ENCODE results near the gene CPN2.

The CPN2 gene

DNA sequence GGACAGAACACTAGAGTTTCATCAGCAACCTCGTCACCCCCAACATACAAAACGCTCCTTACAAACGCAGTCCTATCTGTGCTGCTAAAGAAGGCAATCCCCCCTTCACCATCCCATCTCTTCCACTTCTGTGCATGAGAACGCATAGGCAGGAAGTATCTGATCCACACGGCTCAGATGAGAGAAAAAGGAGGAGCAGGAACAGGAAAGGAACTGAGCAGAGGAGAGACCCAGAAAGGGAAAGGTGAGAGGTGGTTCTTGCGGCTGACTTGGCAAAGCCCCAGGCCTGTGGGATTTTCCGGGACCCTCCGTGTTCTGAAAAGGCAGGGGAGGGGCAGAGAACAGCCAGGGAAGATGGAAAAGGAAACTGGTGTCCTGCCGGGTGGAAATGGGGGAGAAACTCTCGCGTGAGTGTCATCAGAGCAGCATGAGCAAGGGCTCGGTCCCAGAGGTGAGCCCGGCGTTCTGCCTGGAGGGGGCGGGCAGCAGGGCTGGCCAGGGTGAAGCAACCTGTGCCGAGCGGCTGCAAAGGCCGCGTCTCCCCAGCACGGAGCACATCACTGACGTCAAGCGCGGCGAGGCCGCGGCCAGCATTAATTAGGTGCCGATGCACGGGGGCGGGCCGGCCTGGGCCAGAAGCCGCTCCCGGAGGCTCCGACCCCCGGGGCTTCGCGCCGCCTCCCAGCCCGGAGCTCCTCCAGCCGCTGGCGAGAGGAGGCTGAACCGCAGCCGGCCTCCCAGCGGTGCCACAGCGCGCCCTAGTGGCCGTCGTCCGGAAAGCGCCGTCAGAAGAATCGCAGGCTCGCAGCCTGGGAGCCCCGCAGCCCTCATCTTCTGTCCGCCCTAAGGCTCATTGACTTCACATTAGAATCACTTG lies 35.8 kb downstream of the CPN2 start:
- peak; percentile 50 to 71 for DNase-seq (ENCODE audit: low read depth in 2 of 2, low spot score in 1 of 2)

DNA sequence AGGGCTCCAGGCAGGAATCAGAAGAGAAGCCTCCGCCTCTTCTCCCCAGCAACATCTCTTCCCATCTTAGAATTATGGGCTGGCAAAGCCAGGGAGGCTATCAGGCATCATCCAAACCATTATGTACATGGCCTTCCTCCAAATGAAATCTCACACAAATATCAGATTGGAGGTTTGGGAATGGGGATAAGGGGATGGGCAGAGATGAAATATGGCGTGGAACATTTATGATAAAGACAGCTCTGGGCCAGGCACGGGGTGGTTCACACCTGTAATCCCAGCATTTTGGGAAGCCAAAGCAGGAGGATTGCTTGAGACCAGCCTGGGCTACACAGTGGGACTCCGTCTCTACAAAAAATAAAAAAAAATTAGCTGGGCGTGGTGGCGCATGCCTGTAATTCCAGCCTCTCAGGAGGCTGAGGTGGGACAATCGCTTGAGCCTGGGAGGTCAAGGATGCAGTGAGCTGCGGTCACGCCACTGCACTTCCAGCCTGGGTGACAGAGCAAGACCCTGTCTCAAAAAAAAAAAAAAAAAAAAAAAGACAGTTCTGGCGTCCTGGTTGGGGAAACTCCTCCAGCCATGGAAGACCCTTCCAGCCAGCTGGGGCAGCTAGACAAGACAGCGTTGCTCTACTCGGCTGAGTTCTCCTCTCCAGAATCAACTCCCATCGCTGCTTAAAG lies 36.6 kb downstream of the CPN2 start:
- DNase-seq (ENCODE audit: low read depth in 2 of 2, low spot score in 1 of 2): no peak

DNA sequence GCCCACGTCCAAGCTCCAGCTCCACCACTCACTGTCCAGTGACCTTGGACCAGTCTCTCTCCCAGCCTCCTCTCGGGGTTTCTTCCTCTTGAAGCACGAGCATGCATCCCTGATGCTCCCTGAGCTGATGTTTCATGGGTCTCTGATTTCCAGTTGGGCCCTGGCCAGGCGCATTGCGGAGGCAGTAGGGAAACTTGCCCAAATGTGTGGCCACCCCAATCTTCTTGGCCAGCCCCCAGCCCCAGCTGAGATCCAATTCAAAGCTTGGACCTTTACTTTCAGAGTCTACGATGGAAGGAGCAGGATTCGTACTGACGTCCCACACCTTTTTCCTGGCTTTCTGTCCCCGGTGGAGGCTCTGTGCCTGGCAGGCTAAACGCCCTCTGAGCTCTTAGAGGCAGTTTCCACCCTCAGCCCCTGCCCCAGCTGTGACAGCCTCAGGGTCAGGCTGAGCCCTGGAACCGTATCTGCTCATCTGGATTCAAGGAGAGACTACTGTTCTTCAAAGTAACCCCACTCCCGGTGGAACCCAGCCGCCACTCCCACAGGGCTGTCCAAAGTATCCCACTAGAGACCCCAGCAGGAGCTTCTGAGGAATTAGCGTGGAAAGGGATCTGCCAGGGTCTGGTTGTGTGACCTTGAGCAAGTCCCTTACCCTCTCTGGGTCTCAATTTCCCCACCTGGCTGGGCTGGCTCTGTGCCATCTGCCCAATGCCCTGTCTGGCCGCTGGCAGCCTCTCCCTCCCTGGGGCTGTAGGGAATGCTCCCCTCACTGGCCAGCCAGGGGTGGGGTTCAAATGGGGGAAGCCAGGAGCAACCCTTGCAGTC lies 37.4 kb downstream of the CPN2 start:
- DNase-seq (ENCODE audit: low read depth in 2 of 2, low spot score in 1 of 2): no peak

DNA sequence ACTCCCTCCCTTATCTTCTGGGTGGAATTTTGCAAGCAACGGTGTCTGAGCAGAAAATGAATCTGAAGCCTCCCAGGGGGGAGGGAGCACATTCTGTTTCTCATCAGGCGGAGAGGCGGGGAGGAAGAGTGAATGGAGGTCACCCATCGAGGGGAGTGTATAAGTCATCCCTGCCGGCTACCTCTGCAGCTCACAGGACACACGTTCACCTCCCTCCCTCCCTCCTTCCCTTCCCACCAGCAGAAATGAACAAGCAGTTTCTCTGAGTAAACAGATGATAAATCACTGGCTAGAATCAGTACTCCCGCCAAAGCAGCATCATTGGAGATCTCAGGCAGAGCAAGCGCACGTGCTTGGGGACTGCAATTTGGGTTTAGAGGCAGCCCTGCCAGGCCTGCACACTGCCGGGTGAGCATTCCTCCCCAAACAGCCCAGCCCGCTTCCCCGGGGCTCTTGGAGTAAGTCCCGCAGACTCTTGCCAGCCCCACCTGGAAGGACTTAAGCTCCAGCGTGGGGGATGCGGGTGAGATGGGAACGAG lies 38.3 kb downstream of the CPN2 start:
- no peak for DNase-seq (ENCODE audit: low read depth in 2 of 2, low spot score in 1 of 2)

DNA sequence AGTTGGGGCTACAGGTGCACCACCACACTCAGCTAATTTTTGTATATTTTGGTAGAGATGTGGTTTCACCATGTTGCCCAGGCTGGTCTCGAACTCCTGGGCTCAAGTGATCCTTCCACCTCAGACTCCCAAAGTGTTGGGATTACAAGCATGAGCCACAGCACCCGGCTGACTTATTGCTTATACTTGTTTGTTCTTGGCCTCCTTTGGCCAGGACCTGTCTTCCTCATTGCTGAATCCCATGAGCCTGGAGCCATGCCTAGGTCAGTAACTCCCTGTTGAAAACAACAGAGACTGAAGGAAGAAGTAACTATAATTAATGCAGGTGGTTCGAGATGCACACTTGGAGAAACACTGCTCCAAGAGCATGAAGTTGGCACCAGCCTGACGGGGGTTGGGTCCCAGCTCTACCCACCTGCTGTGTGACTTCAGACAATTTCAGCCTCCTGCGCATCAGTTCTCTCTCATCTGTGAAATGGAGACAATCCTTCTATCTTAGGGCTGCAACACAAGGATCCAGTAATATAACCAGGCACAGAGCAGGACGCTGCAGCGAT lies 38.9 kb downstream of the CPN2 start:
- no peak for DNase-seq (ENCODE audit: low read depth in 2 of 2, low spot score in 1 of 2)

DNA sequence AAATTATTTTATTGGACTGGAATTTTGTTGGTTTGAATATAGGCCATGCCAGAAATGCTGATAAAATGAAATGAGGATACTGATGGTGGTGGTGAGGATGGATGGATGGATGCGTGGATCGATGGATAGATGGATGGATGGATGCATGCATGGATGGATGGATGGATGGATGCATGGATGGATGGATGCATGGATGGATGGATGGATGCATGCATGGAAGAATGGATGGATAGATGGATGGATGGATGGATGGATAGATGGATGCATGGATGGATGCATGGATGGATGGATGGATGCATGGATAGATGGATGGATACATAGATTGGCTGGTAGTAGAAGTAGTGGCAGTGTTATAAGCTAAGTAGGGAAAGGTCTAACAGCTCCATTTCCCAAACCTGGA lies 40.1 kb downstream of the CPN2 start:
- no peak for DNase-seq (ENCODE audit: low read depth in 2 of 2, low spot score in 1 of 2)

DNA sequence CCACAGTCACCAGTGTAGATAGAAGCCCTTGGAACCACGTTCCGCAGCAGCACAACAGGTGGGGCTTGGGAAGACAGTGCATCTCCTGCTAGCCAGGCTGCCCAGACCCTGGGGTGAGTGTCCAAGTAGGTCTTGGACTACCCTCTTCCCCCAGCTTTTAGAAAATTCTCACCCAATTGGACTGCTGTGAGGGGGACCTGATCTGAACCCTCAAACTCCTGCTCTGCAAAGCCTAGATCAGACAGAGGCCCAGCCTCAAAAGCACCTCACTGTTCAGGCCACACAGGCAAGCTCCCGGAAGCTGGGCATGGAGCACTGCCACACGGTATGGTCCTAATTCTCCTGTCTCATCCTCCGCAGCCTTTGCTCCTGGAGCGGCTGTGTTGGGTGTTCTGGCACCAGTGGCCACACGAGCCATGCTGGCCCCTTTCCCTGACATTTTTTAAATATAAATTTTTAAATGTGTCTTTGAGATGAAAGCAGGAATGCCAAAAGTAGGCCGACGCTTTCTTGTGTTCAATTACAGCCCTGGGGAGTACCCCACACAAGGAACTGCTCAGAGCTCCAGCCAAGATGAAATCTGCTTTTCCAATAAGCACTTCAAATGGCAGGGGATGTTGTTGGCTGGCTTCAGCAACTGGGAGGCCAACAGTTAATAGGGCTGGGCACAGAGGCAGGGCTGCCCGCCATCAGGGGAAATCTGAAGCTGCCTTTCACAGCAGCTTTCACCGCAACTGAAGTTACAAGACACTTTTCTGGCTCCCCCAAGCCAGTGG lies 40.9 kb downstream of the CPN2 start:
- DNase-seq (ENCODE audit: low read depth in 2 of 2, low spot score in 1 of 2): no peak

DNA sequence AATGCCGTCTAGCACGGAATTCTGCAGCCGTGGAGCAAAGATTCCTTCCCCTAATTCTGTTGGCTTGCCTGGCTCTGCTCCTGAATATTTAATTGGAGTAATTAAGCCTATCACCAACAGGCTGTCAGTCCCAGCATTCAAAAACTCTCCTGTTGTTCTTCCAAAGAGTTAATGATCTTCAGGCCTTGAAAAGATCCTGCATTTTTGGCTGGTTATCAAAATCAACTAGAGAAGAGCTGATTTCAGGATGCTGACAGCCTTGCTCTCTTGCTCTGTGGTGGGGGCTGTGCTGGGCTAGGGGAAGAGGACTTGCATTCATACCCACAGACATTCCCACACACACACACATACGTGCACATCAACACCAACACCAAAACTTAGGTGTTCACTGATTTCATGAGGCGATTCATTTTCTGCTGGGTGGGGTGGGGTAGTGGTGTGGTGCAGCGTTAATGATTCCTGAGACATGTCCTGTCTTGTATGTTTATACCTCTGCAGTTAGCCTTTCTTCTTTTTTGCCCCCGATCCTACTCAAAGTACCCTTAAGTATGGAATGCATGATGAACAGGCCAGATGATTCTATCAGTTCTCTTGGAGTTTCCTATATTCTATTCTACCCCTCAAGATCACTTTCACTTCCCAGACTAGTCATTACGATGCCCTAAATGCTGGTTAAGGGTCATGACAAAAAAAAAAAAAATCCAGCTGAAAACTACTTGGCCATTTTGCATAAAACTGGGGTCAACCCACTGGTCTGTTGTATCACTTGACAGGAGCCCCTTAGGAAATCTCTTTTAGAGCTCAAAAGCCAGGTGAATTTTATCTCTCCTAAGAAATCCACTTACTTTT lies 42.3 kb downstream of the CPN2 start:
- DNase-seq (ENCODE audit: low read depth in 2 of 2, low spot score in 1 of 2): no peak

DNA sequence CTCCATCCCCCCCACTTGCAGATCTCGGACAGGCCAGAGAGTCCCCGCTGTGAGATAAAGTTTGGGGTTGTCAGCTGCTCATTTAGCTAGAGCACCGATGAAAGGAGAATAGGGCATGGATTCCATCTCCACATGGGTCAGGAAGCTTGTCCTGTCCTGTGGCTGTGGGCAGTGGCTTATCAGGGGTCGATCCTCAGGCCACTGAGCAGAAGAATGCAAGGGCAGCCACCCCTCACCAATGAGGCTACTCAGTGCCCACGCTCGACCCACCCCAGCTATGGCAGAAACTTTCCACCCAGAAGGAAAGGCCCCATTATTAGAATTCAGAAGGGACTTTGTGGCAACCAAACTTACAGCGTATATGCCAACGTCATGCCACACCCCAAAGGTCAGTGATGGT lies 43.3 kb downstream of the CPN2 start:
- DNase-seq (ENCODE audit: low read depth in 2 of 2, low spot score in 1 of 2): no peak

DNA sequence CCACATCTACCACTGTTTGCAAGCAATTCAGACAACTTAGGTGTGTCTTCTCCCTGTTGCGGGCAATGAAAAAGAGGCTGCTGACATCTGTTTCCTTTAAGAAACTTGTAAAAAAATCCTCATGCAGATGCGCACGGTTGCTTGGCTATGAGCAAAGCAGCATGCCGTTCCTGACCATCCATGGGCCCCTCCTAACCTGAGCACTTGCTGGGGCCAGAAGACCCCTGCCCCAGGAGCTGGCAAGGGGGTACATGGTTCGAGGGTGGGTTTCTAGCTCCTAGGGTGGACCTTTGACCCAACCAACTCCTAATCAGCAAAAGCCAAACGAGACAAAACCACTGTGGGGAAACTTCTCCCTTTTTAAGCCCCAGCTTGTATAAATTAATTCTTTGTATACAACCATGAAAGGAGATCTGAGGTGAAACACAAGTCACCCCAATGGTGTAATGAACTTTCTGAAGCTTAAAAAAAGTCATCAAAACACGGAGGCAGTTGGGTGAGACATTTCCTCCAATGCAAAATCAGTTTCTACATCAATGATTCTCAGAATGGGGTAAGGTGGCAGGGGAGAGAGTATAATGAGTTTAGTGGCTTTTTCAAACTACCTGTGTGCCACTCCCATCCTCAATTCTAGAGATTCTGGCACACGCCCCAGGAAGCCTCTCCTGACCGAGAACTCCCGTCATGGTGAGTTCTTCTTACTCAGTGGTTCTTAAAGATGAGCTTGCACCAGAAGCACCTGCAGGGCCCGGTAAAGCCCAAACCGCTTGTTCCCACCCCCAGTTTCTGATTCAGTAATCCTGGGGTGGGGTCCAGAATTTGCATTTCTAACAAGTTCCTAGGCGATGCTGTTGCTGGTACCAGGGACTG lies 44.1 kb downstream of the CPN2 start:
- DNase-seq (ENCODE audit: low read depth in 2 of 2, low spot score in 1 of 2): no peak

DNA sequence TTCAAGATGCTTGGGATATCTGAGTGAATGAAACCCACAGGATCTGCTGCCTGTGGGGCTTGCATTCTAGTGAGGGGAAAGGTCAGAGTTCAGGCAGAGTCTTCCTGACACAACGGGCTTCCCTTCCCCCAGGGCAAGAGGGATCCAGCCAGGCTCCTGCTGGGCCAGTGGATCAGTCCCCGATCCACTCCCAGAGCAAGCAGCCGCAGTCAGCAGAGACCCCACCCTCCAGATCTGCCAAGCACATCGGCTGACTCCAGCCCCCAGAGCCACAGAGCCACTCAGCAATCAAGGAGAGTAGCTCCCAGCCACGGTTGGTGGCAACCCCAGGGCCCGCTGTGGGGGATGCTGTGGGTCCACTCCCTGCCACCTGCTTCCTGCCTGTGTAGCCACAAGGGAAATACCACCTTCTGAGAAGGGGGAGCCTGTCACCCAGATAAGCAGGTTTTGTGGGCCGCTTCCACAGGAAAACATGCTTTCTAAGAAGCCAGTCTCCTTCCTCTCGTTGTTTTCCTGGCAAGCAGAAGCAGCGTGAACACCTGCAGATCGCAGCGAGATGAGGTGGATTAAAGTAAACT lies 44.9 kb downstream of the CPN2 start:
- peak in 1 of 2 donors; percentile 8 for DNase-seq (ENCODE audit: low read depth in 2 of 2, low spot score in 1 of 2)

DNA sequence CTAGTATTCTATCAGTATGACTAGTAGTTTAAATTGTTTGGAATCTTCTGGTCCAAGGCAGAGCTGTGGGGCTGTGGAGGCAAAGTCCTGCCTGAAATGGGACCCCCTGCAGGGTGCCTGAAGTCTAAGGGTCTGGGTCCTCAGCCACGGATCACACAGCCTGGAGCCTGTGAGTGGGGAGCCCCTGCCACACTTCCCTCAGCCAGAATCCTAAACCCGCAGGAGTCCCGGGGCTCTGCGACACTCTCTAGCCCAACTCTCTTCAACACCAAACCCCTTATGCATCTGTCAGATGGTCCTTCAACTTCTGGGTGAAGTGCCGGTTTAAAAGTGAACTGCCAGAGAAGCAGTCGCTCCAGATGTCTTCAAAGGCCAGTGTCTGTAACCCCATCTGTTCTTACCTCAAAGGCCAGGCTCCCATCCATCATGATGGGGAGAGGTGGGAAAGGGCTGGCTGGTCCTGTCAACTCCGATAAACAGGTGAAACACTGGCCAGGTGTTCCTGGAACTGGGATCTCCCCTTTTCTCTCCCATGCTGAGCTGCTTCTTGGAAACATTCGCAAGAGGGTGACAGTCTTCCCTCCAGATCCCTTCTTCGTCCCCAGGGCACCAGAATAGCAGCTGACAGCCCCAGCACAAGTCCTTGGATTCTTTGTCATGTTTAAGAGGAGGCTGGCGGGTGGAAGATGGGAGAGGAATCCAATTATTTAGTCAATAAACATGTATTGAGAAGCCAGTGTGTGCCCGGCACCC lies 45.6 kb downstream of the CPN2 start:
- DNase-seq (ENCODE audit: low read depth in 2 of 2, low spot score in 1 of 2): no peak

DNA sequence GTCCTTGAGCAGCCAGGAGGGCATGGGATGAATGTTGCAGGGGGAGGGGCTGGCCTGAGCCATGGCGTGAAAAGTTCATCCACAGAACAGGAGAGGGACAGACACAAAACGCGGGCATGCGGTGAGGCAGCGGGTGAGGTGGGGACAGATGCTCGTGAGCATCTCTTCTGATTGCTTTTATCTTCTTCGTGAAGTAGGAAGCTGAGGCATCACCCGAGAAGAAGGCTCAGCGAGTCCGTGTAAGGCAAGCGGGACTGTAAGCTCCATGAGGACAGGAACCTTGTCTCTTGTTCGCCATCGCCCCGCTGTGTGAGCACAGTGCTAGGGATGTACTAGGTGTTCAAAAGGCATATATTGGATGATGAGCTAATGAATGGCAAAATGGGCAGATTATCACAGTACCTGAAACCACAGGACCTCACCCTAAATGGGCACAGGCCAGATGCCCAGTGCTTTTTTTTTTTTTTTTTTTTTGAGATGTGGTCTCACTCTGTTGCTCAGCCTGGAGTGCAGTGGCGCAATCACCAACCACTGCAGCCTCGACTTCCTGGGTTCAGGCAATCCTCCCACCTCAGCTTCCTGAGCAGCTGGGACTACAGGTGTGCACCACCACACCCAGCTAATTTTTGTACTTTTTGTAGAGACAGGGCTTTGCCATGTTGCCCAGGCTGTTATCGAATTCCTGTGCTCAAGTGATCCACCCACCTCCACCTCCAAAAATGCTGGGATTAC lies 46.8 kb downstream of the CPN2 start:
- no peak for DNase-seq (ENCODE audit: low read depth in 2 of 2, low spot score in 1 of 2)

DNA sequence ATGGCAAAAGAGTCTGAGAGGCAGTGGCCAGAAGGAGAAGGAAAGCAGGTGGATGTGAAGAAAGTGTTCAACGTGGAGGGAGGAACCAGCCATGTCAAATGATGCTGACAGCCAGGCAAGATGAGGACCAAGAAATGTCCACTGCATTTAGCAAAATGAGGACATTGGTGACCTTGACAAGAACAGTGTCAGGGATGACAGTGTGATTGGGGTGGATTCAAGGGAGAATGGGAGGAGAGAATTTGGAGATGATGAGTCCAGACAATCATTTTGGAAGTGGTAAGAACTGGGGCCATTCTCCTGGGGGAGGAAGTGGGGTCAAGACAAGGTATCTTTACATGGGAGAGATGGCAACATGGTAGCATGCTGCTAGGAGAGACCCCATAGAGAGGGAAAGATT lies 47.4 kb downstream of the CPN2 start:
- no peak for DNase-seq (ENCODE audit: low read depth in 2 of 2, low spot score in 1 of 2)

DNA sequence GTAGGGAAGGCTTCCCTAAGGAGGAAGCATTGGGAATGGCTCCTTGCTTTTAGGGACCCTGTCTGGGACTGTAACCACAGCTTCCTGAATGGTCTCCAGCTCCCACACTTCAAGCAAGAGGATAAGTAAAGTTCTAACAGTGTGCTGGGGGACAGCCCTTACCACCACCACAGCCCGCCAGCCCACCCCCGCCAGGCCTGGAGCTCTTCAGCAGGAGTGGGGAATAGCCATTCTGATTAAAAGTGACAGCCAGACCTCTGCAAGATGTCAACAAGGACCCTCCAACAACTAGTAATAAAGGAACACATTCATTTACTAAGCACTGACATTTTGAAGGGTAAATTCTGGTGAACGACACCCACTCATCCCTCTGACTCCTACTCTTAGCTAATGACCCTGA lies 49.4 kb downstream of the CPN2 start:
- DNase-seq (ENCODE audit: low read depth in 2 of 2, low spot score in 1 of 2): no peak

DNA sequence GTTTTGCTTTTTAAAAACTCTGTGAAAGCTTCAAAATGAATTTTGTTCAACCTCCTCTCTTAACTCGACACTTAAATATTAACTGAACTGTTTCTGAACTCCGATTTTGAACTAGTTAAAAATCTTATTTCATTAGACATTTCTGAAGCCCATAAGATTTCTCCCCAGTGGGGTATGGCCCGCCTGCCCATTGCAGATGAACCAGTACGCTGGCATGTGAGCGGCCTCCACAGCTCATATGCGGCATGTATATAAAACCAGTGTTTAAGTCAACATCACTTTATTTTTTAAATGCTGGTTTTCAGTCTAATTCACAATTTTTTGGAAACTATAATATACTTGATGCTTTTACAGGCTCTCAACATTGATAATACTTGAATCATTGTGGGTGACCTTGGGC lies 50.2 kb downstream of the CPN2 start:
- no peak for DNase-seq (ENCODE audit: low read depth in 2 of 2, low spot score in 1 of 2)

DNA sequence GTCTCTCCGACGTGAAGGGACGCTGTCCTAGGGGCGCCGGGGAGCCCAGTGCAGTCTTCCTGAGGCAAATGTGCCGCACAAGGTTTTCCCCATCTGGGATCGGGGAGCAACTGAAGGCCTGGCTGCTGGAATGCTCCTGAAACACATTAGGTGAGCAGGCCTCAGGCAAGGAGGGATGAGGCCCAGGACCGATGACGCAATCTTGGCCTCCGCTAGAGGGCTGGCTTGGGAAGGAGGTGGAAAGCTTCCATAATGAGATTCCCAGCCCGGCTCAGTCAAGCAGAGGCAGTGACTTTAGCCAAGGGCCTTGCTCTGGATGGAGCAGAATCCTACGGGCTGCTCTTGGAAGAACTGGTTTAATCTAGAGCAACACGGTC lies 50.8 kb downstream of the CPN2 start:
- no peak for DNase-seq (ENCODE audit: low read depth in 2 of 2, low spot score in 1 of 2)

Data from stimulated activated CD8-positive, alpha-beta memory T cell treated with anti-CD3 and anti-CD28 coated beads, Interleukin-4, amount 100 ng/mL, for 4 hours (primary cell).